KBM-7 (cell line): Measurements from ENCODE around the gene PLCB4.

Experiments
- DNase-seq: peaks from one replicate; pipeline ENCODE4 v3.0.0-alpha.2; 2015
- in situ Hi-C: fragments of 300-500 bp; cut with MboI; formaldehyde crosslinking; loops from 2 replicates; pipeline ENCODE4 v1.14.3; 2020; ENCODE audit warnings: low sequenced_read_pairs, low pct_unique_long_range_greater_than_20kb, mixed read lengths

PLCB4 gene

GRCh38 chr20:9508240-9508661, 439.4 kb downstream of the PLCB4 start:
- no peak for DNase-seq
- in situ Hi-C loops, result no loop called here

- in situ Hi-C loops, result no loop called here
- no peak for DNase-seq
Observed at GRCh38 chr20:9508696-9509178, 439.9 kb downstream of the PLCB4 start.

DNA sequence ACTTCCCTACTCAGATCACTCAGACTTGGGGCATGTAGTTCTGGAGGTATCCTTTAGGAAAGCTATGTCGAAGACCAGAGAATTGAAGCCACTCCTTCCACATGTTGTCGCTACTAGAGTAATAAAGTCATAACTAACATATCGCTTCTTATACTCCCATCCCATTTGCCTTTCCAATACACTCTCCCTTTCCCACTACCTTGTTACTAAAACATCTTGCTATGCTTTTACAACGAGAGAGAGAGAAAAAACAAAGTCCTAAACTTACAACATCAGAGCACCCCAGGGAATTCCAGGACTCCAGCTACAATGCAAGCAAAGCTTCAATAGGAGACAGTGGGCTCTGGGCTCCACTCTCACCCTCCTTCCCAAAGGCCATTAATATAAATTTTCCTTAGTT, 440.4 kb downstream of the PLCB4 start:
- no peak for DNase-seq
- in situ Hi-C loops, result no loop called here

DNA sequence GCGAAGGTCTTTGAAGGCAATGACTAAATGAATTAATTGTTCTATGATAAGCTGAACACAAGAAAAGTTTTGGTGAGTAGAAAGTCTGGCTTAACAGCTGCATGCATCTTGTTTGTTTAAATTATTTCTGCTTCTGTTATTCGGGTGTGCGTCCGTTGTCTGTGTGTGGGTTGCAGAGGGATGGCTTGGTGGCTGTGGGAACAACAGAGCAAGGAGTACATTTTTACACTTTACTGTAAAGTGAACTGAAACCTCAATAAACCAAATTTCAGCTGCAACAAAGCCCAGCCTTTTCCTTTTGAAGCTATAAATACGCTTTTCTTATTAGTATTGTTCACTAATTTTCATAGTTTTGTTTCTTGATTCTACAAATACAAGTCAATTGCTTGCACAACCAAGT, 442.0 kb downstream of the PLCB4 start:
- no peak for DNase-seq
- in situ Hi-C loops, result no loop called here

DNA sequence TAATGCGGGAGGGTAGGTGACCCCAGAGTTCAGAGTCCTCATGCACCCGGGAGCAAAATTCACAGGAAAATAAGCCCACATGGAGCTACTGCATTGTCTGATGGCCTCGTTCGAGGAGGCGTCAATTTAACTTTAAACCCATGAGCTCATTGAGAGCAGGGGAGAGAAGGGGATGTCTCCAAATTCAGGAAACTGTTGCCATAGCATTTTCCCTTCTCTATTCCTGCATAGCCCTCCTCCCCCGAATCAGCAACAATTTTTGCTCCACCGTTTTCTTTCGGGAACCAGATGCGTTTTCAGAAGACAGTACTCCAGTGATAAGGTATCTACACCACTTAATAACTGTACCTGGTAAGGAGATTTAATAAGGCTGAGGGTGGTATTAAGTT, 445.2 kb downstream of the PLCB4 start:
- in situ Hi-C loops, result no loop called here
- no peak for DNase-seq

DNA sequence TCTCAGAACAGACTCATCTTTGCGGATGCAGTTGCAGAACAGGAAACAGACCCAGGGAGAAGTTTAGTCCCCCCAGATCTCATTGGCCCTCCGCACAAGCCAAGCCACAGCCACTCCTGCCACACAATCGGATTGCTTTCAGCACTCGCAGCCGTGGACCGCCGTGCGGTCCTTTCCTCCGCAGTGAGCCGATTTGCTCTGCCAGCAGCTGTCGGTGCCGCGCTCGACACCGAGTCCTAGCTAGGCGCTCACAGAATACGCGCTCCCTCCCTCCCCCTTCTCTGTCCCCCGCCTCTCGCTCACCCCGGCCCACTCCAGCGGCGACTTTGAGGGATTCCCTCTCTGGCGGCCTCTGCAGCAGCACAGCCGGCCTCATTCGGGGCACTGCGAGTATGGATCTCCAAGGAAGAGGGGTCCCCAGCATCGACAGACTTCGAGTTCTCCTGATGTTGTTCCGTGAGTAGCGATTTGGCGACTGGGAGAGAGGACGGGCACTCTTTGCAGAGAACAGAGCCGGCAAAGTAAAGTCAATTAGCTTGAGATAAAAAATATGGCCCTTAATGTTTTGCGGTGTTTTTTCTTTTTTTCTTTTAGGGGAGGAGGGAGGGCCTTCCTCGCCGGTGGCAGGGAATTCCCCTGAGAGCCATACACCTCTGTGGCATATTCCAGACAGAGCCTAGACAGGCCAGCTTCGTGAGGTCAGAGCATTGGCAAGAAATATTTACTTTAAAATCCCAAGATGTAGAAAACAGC, 445.8 kb downstream of the PLCB4 start, which contains the start of gene LAMP5:
LAMP5 (plus strand) TSS at position 130 of the 753 bp plus-strand sequence; CDS start at position 393, 263 bp downstream.
- DNase-seq, result no peak
- in situ Hi-C loops, result no loop called here

DNA sequence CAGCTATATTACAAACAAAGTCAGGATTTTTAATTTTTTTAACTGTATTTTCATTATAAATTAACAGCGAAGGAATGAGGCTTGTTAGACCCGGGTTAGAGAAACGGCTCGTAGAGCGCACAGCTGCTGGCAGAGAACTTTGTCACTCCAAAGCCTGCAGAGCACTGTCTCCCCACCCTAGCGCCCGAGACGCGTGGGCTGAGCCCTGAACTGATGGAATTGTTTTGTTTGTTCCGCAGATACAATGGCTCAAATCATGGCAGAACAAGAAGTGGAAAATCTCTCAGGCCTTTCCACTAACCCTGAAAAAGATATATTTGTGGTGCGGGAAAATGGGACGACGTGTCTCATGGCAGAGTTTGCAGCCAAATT, 446.3 kb downstream of the PLCB4 start:
- in situ Hi-C loops, result no loop called here
- DNase-seq, result no peak

DNA sequence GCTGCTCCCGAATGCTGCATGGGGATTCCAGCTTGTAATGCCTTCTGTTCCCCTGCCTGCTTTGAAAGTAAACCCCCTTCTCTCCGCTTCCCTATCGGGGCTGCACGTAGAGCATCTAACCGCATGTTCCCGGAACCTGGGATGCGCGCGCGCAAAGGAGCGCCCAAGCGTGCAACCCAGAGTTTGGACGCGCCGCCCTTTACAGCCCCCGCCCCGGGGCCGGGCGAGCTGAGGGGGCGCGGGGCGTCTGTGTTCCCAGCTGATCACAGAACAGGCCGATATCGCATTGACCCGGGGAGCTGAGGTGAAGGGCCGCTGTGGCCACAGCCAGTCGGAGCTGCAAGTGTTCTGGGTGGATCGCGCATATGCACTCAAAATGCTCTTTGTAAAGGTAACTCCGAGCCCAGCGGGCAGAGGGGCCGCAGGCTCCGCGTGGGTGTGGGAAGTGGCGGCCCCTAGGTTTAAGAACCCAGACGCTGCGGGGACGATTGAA, 446.9 kb downstream of the PLCB4 start:
- in situ Hi-C loops, result no loop called here

GRCh38 chr20:9516234-9516871, 447.5 kb downstream of the PLCB4 start:
- in situ Hi-C loops, result no loop called here
- no peak for DNase-seq

More for the DNA sequence above, 446.9 kb downstream of the PLCB4 start:
- no peak for DNase-seq

DNA sequence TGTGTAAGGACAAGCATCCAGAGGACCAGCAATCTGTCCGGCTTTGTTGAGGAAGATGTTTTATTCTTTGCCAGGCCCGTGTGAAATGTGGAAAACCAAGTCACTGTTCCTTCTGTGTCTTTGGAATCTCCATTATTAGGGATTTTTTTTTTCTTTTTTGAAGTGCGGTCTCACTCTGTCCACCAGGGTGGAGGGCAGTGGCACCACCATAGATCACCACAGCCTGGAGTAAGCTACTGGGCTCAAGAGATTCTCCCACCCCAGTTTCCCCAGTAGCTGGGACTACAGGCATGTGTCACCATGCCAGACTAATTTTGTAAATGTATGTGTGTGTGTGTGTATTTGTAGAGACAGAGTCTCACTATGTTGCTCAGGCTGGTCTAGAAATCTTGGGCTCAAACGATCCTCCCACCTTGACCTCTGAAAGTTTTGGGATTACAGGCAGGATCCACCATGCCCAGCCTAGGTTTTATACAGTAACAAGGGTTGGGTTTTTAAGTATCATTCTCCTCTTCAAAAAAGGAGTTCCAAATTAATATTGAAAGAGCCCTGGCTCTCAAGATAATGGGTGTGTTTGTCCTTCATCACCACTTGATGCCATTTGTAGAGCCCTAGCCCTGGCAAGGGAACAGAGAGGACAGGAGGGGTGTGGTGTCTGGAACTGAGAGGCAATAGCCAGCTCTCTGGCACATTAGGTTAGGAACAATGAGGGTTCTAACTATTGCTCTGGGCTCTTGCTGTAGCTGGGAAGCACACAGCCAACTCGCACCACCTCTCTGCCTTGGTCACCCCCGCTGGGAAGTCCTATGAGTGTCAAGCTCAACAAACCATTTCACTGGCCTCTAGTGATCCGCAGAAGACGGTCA, 448.6 kb downstream of the PLCB4 start:
- in situ Hi-C loops, result no loop called here
- DNase-seq, result no peak

GRCh38 chr20:9518576-9519175, 449.8 kb downstream of the PLCB4 start:
- DNase-seq, result no peak
- in situ Hi-C loops, result no loop called here

DNA sequence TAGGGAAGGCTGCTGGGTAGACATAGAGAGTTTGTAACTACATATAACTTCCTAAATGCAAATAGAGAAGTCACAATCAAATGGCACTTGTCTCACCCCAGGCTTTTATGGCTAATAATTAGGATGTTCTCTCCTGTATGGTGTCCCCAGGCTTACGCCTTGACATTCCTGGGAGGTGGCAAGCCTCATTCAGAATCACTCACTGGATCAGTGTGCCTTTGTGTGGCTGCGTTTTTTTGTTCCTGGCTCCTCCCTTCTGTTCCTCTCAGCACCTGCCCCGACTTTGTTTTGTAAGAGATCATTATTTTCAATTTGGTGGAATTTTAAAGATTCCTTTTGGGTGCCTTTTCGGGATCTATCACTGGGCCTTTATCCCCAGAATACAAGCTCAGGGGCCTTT, 451.2 kb downstream of the PLCB4 start:
- DNase-seq, result no peak
- in situ Hi-C loops, result no loop called here

- in situ Hi-C loops, result no loop called here
- no peak for DNase-seq
Observed at GRCh38 chr20:9523636-9524035, 454.7 kb downstream of the PLCB4 start.
